ENCODE results near the gene IFNK.

GRCh38 chr9:27569406-27569805 is 45.3 kb downstream of the IFNK start:
- no peak for TF ChIP-seq EZH2 (IDR thresholded peaks at IDR 0.05; ENCODE audit: insufficient read depth, low read length)
- TF ChIP-seq, protein P1, sequence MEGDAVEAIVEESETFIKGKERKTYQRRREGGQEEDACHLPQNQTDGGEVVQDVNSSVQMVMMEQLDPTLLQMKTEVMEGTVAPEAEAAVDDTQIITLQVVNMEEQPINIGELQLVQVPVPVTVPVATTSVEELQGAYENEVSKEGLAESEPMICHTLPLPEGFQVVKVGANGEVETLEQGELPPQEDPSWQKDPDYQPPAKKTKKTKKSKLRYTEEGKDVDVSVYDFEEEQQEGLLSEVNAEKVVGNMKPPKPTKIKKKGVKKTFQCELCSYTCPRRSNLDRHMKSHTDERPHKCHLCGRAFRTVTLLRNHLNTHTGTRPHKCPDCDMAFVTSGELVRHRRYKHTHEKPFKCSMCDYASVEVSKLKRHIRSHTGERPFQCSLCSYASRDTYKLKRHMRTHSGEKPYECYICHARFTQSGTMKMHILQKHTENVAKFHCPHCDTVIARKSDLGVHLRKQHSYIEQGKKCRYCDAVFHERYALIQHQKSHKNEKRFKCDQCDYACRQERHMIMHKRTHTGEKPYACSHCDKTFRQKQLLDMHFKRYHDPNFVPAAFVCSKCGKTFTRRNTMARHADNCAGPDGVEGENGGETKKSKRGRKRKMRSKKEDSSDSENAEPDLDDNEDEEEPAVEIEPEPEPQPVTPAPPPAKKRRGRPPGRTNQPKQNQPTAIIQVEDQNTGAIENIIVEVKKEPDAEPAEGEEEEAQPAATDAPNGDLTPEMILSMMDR (IDR thresholded peaks at IDR 0.05; ENCODE audit: insufficient read depth, low read depth, low read length): no peak

All from astrocyte (in vitro differentiated cells and primary cell).